GM18498 (cell line): Measurements from ENCODE around the gene XIST.
"Not testable (repeated sequence)": the region's sequence is repeated elsewhere in the genome, so short reads cannot be mapped to it uniquely, and the experiment has no call there.

ENCODE experiments used
- ATAC-seq: cut with Tn5 transposase; IDR thresholded peaks from one replicate; pipeline ENCODE4 v1.9.1; 2021; ENCODE audit warnings: mild to moderate bottlenecking, moderate library complexity; ENCODE audit not compliant: unreplicated experiment

The XIST gene

GRCh38 chrX:73840120-73840924 is 12.2 kb downstream of the XIST start:
- ATAC-seq, result no peak

- no peak for ATAC-seq
Measured at GRCh38 chrX:73839152-73839551, 13.4 kb downstream of the XIST start.

- no peak for ATAC-seq
Measured at GRCh38 chrX:73838123-73838522, 14.4 kb downstream of the XIST start.

GRCh38 chrX:73836956-73837477 is 15.5 kb downstream of the XIST start:
- no peak for ATAC-seq

GRCh38 chrX:73834219-73834618 is 18.3 kb downstream of the XIST start:
- ATAC-seq, result no peak

GRCh38 chrX:73832319-73832718 is 20.2 kb downstream of the XIST start:
- ATAC-seq, result no peak

- ATAC-seq, result no peak
Measured at GRCh38 chrX:73831500-73831899, 21.0 kb downstream of the XIST start.

GRCh38 chrX:73830489-73831414 is 21.8 kb downstream of the XIST start:
- no peak for ATAC-seq

- ATAC-seq, result no peak
Measured at GRCh38 chrX:73829890-73830466, 22.5 kb downstream of the XIST start.

GRCh38 chrX:73828080-73828720 is 24.3 kb downstream of the XIST start:
- ATAC-seq, result no peak

- no peak for ATAC-seq
Measured at GRCh38 chrX:73827406-73827805, 25.1 kb downstream of the XIST start.

GRCh38 chrX:73826996-73827395 is 25.5 kb downstream of the XIST start:
- ATAC-seq, result no peak

- ATAC-seq, result no peak
Measured at GRCh38 chrX:73825569-73825968, 26.9 kb downstream of the XIST start.

- no peak for ATAC-seq
Measured at GRCh38 chrX:73823473-73824004, 29.0 kb downstream of the XIST start.

GRCh38 chrX:73822775-73823174 is 29.7 kb downstream of the XIST start:
- ATAC-seq, result no peak

GRCh38 chrX:73821921-73822559 is 30.5 kb downstream of the XIST start:
- no peak for ATAC-seq

GRCh38 chrX:73819864-73820558 is 32.5 kb downstream of the XIST start:
- not testable (repeated sequence) for ATAC-seq

GRCh38 chrX:73818200-73819116 is 34.1 kb downstream of the XIST start:
- no peak for ATAC-seq
